Liver (tissue), 9 donors: ENCODE results near the gene SMIM21. TPM values are rescaled to one million over a fixed set of nuclear protein-coding genes. Genes with fewer than 3 reads are reported as not detected.

Experiments
- DNase-seq: peaks from one replicate; pipeline ENCODE4 v3.0.0-alpha.2; 2017; ENCODE audit warnings: low spot score
- H3K27ac ChIP-seq, 2 donors: one replicate each; pipeline ENCODE4 v1.7.0; 2013; ENCODE audit warnings: inconsistent platforms in 2 of 2, low read length in 2 of 2, control low read depth in 1 of 2, low read depth in 1 of 2, mild to moderate bottlenecking in 1 of 2
- H3K27me3 ChIP-seq, 4 donors: one replicate each; pipeline versions ENCODE4 v1.6.1 to v1.7.0; 2013; ENCODE audit warnings: low read length in 3 of 4, inconsistent platforms in 1 of 4, mild to moderate bottlenecking in 1 of 4, moderate library complexity in 1 of 4; ENCODE audit not compliant: control insufficient read depth in 4 of 4, insufficient read depth in 4 of 4
- H3K36me3 ChIP-seq, 4 donors: one replicate each; pipeline versions ENCODE4 v1.6.1 to v1.7.0; 2013; ENCODE audit warnings: low read length in 3 of 4, mild to moderate bottlenecking in 3 of 4, low read depth in 1 of 4, moderate library complexity in 1 of 4; ENCODE audit not compliant: control insufficient read depth in 4 of 4, insufficient read depth in 3 of 4
- H3K4me1 ChIP-seq, 4 donors: one replicate each; pipeline versions ENCODE4 v1.6.1 to v1.7.0; 2013; ENCODE audit warnings: low read length in 3 of 4, mild to moderate bottlenecking in 3 of 4, moderate library complexity in 1 of 4; ENCODE audit not compliant: control insufficient read depth in 4 of 4, insufficient read depth in 4 of 4
- H3K4me3 ChIP-seq, 3 donors: one replicate each; pipeline versions ENCODE4 v1.6.1 to v1.7.0; 2013; ENCODE audit warnings: low read length in 3 of 3, control low read depth in 1 of 3, low read depth in 1 of 3, mild to moderate bottlenecking in 1 of 3
- H3K9ac ChIP-seq, 2 donors: one replicate each; pipeline ENCODE4 v1.7.0; 2013; ENCODE audit warnings: low read length in 2 of 2, mild to moderate bottlenecking in 2 of 2, moderate library complexity in 2 of 2, control low read depth in 1 of 2, low read depth in 1 of 2
- H3K9me3 ChIP-seq, 4 donors: one replicate each; pipeline versions ENCODE4 v1.6.1 to v1.7.0; 2013; ENCODE audit warnings: low read length in 3 of 4; ENCODE audit not compliant: control insufficient read depth in 4 of 4
- ATF3 ChIP-seq: IDR thresholded peaks from 2 replicates; pipeline ENCODE4 v1.6.1; 2016; ENCODE audit warnings: antibody characterized with exemption
- CTCF ChIP-seq: fragments of 150-350 bp; IDR thresholded peaks from 2 replicates; pipeline ENCODE4 v1.5.1; 2017; ENCODE audit warnings: improper control_type of control experiment, low read depth, low read length; ENCODE audit not compliant: missing input control
- EGR1 ChIP-seq, 2 donors: IDR thresholded peaks; 2 replicates each; pipeline ENCODE4 v1.6.1; 2016 to 2018; ENCODE audit warnings: antibody characterized with exemption in 2 of 2, low read depth in 2 of 2
- FOXA1 ChIP-seq: IDR thresholded peaks from 2 replicates; pipeline ENCODE4 v1.6.1; 2016; ENCODE audit warnings: antibody characterized with exemption
- FOXA2 ChIP-seq: IDR thresholded peaks from 2 replicates; pipeline ENCODE4 v1.6.1; 2016; ENCODE audit warnings: antibody characterized with exemption
- GABPA ChIP-seq, 2 donors: IDR thresholded peaks in 1 of 2; conservative IDR thresholded peaks in 1 of 2; 2 replicates each; pipeline ENCODE4 v1.6.1; 2016; ENCODE audit warnings: antibody characterized with exemption in 2 of 2, mild to moderate bottlenecking in 1 of 2, moderate library complexity in 1 of 2
- HNF4A ChIP-seq, 2 donors: conservative IDR thresholded peaks; 2 replicates each; pipeline ENCODE4 v1.6.1; 2016; ENCODE audit warnings: antibody characterized with exemption in 2 of 2, mild to moderate bottlenecking in 2 of 2
- HNF4G ChIP-seq: IDR thresholded peaks from 2 replicates; pipeline ENCODE4 v1.6.1; 2016; ENCODE audit warnings: antibody characterized with exemption
- JUND ChIP-seq, 2 donors: IDR thresholded peaks; 2 replicates each; pipeline ENCODE4 v1.6.1; 2016; ENCODE audit warnings: antibody characterized with exemption in 2 of 2
- MAX ChIP-seq: IDR thresholded peaks from 2 replicates; pipeline ENCODE4 v1.6.1; 2016; ENCODE audit warnings: antibody characterized with exemption
- RAD21 ChIP-seq, 2 donors: IDR thresholded peaks; 2 replicates each; pipeline ENCODE4 v1.6.1; 2016; ENCODE audit warnings: antibody characterized with exemption in 2 of 2, mild to moderate bottlenecking in 2 of 2
- REST ChIP-seq: IDR thresholded peaks from 2 replicates; pipeline ENCODE4 v1.6.1; 2016; ENCODE audit warnings: antibody characterized with exemption, mild to moderate bottlenecking
- RXRA ChIP-seq, 2 donors: IDR thresholded peaks; 2 replicates each; pipeline ENCODE4 v1.6.1; 2017 to 2018; ENCODE audit warnings: antibody characterized with exemption in 2 of 2, mild to moderate bottlenecking in 1 of 2
- TAF1 ChIP-seq: conservative IDR thresholded peaks from 2 replicates; pipeline ENCODE4 v1.6.1; 2016; ENCODE audit warnings: antibody characterized with exemption, mild to moderate bottlenecking
- YY1 ChIP-seq: IDR thresholded peaks from 2 replicates; pipeline ENCODE4 v1.6.1; 2016; ENCODE audit warnings: antibody characterized with exemption, mild to moderate bottlenecking
- ZBTB33 ChIP-seq: IDR thresholded peaks from 2 replicates; pipeline ENCODE4 v1.6.1; 2016; ENCODE audit warnings: antibody characterized with exemption
- WGBS: extraction: QIAGEN DNeasy Blood & Tissue Kit; methylation state at CpG from one replicate; pipeline ENCODE4 v1.1.7; 2013; 5-methylcytosine and 5-hydroxymethylcytosine counted together
- polyA plus RNA-seq, 2 donors: library from polyadenylated mRNA; stranded (reverse) in 1 of 2; unstranded in 1 of 2; fragments of 200-250 nt in 1 of 2; fragments of >200 nt in 1 of 2; fragmentation: Nextera tagmentation in 1 of 2; extraction: Ambion mirVana in 1 of 2; gene quantifications; one replicate each; pipeline versions ENCODE4 v1.2.1 to v1.2.3, GENCODE V29; 2013 to 2015
- total RNA-seq, 2 donors: library from RNA; depleted of rRNA; stranded (reverse); fragments of >200 nt; gene quantifications; one replicate each; pipeline ENCODE4 v1.2.3, GENCODE V29; 2014
- donor health status: healthy.
- donor health status: healthy.
- donor health status: healthy.
- donor health status: healthy.
- donor health status: healthy.

SMIM21 gene
- total and polyA plus RNA-seq, 4 donors, result not detected

- WGBS, result 89% methylated on average over 13 of the region's 13 CpGs
- Histone ChIP-seq H3K4me3 (no peak overlapping the region), H3K36me3 (no peaks in the 10 kb centered on the region), H3K27ac (no peak overlapping the region), H3K4me1 (no peaks in the 10 kb centered on the region), H3K9ac (no peak overlapping the region), H3K9me3 (no peaks in the 10 kb centered on the region), H3K27me3 (no peaks in the 10 kb centered on the region)
- TF ChIP-seq CTCF (no peak), HNF4A (conservative IDR thresholded peaks at IDR 0.05) (no peak), RAD21 (IDR thresholded peaks at IDR 0.05) (no peak), TAF1 (no peak), FOXA1 (no peak), FOXA2 (no peak), HNF4G (no peak), EGR1 (IDR thresholded peaks at IDR 0.05; ENCODE audit: low read depth in 2 of 2) (no peak), REST (no peak), ZBTB33 (no peak), JUND (IDR thresholded peaks at IDR 0.05) (no peak), GABPA (IDR thresholded peaks at IDR 0.05 in 1 of 2, conservative IDR thresholded peaks at IDR 0.05 in 1 of 2) (no peak), MAX (no peak), ATF3 (no peak), RXRA (IDR thresholded peaks at IDR 0.05) (no peak), YY1 (no peak)
- no peak for DNase-seq
Measured at GRCh38 chr18:75363446-75364225, 63.9 kb downstream of the SMIM21 start.
